ENCODE data around the gene DBNDD1.

The DBNDD1 gene

GRCh38 chr16:89994389-89994720 lies 24.9 kb downstream of the DBNDD1 start:
- DNase-seq = no peak
- TF ChIP-seq CTCF (IDR thresholded peaks at IDR 0.05) = no peak
- Histone ChIP-seq H3K4me3 (no peak overlapping the region), H3K27me3 (no peaks in the 10 kb centered on the region), H3K4me1 (no peaks in the 10 kb centered on the region), H3K36me3 (peaks cover 17 to 70% (median 52%) of the 10 kb centered on the region in 3 donors), H3K27ac (peak overlapping the region in 1 of 2 donors; percentile 41), H3K9me3 (no peaks in the 10 kb centered on the region)
- intact Hi-C loops (cut with DNase I; ENCODE audit: low total_unique reads) = no loop called here

- peak overlapping the region in 1 of 2 donors; percentile 41 for H3K27ac ChIP-seq
- DNase-seq = no peak
These were observed 25.3 kb downstream of the DBNDD1 start for GRCh38 chr16:89993971-89994370.

GRCh38 chr16:89993377-89993776 lies 25.9 kb downstream of the DBNDD1 start:
- H3K36me3 ChIP-seq = peaks cover 23 to 73% (median 51%) of the 10 kb centered on the region in 3 donors
- no peak overlapping the region for H3K4me3 ChIP-seq
- DNase-seq = no peak
- TF ChIP-seq CTCF (IDR thresholded peaks at IDR 0.05) = no peak
- no peaks in the 10 kb centered on the region for H3K27me3 ChIP-seq
- intact Hi-C loops (cut with DNase I; ENCODE audit: low total_unique reads) = no loop called here
- no peak overlapping the region for H3K27ac ChIP-seq
- no peaks in the 10 kb centered on the region for H3K4me1 ChIP-seq
- H3K9me3 ChIP-seq = no peaks in the 10 kb centered on the region

More at GRCh38 chr16:89993971-89994370, 25.3 kb downstream of the DBNDD1 start:
- intact Hi-C loops (cut with DNase I; ENCODE audit: low total_unique reads) = no loop called here
- Histone ChIP-seq H3K36me3 (peaks cover 17 to 70% (median 52%) of the 10 kb centered on the region in 3 donors), H3K4me3 (no peak overlapping the region), H3K4me1 (no peaks in the 10 kb centered on the region), H3K9me3 (no peaks in the 10 kb centered on the region), H3K27me3 (no peaks in the 10 kb centered on the region)
- TF ChIP-seq CTCF (IDR thresholded peaks at IDR 0.05) = no peak

- H3K27me3 ChIP-seq = no peaks in the 10 kb centered on the region
- no peaks in the 10 kb centered on the region for H3K4me1 ChIP-seq
- TF ChIP-seq CTCF (IDR thresholded peaks at IDR 0.05) = no peak
- intact Hi-C loops (cut with DNase I; ENCODE audit: low total_unique reads) = no loop called here
- peaks cover 34 to 89% (median 72%) of the 10 kb centered on the region in 3 donors for H3K36me3 ChIP-seq
- H3K4me3 ChIP-seq = no peak overlapping the region
- H3K27ac ChIP-seq = no peak overlapping the region
- no peaks in the 10 kb centered on the region for H3K9me3 ChIP-seq
- no peak for DNase-seq
These were observed 28.5 kb downstream of the DBNDD1 start for GRCh38 chr16:89990799-89991198.

GRCh38 chr16:89988951-89989350 lies 30.3 kb downstream of the DBNDD1 start:
- Histone ChIP-seq H3K27me3 (no peaks in the 10 kb centered on the region), H3K36me3 (peaks cover 42 to 92% (median 72%) of the 10 kb centered on the region in 3 donors)

More at GRCh38 chr16:89988951-89989350, 30.3 kb downstream of the DBNDD1 start:
- intact Hi-C loops (cut with DNase I; ENCODE audit: low total_unique reads) = no loop called here
- Histone ChIP-seq H3K9me3 (no peaks in the 10 kb centered on the region), H3K4me3 (no peak overlapping the region), H3K27ac (no peak overlapping the region), H3K4me1 (no peaks in the 10 kb centered on the region)
- no peak for DNase-seq
- TF ChIP-seq CTCF (IDR thresholded peaks at IDR 0.05) = no peak

Data from tibial artery (tissue), 4 donors.